B cell (primary cell): ENCODE data around the gene CALHM1. TPM values are rescaled to one million over a fixed set of nuclear protein-coding genes. Genes with fewer than 3 reads are reported as not detected.
"Not testable (repeated sequence)": the region's sequence is repeated elsewhere in the genome, so short reads cannot be mapped to it uniquely, and the experiment has no call there.

ENCODE experiments used
- ATAC-seq: fragments of 200-7000 bp; cut with Tn5 transposase; one replicate; pipeline ENCODE4 v1.10.0; 2021; ENCODE audit warnings: low read depth, mild to moderate bottlenecking, moderate number of reproducible peaks, moderate library complexity
- CTCF ChIA-PET: fragments of 350-600 bp; sonication (Branson Sonifier 250); formaldehyde crosslinking; loops from one replicate; lab custom pipeline; 2021; ENCODE audit warnings: antibody characterized with exemption, inconsistent platforms; lab: Charles Lee
- POLR2A ChIA-PET: fragments of 350-600 bp; sonication (Branson Sonifier 250); formaldehyde crosslinking; loops from one replicate; lab custom pipeline; 2021; ENCODE audit warnings: antibody characterized with exemption; lab: Charles Lee
- DNase-seq: peaks from one replicate; pipeline ENCODE4 v3.0.0; 2013
- H2AFZ ChIP-seq: 2 replicates; pipeline ENCODE4 v1.6.1; 2012; ENCODE audit warnings: mild to moderate bottlenecking, low read depth, low read length; ENCODE audit not compliant: insufficient read depth, poor library complexity, severe bottlenecking
- H3K27ac ChIP-seq, 2 donors: 1 replicate in 1 of 2; 2 replicates in 1 of 2; pipeline ENCODE4 v1.5.1; 2012 to 2013; ENCODE audit warnings: low read length in 2 of 2, mild to moderate bottlenecking in 2 of 2, moderate library complexity in 1 of 2
- H3K27me3 ChIP-seq, 4 experiments: fragments of 200-600 bp in 1 of 4; sonication (generic) in 1 of 4; replicated peaks in 1 of 4; 1 replicate in 2 of 4; 2 replicates in 2 of 4; pipeline versions ENCODE4 v1.6.1 to v1.7.0; 2013 to 2016; ENCODE audit warnings: low read length in 3 of 4, mild to moderate bottlenecking in 2 of 4, mixed read lengths in 1 of 4, moderate library complexity in 1 of 4; ENCODE audit not compliant: insufficient read depth in 4 of 4, control insufficient read depth in 3 of 4; ENCODE audit errors: control extremely low read depth in 1 of 4
- H3K36me3 ChIP-seq, 2 experiments: replicated peaks in 1 of 2; 1 replicate in 1 of 2; 2 replicates in 1 of 2; pipeline versions ENCODE4 v1.6.1 to v1.7.1; 2013; ENCODE audit warnings: low read length in 1 of 2; ENCODE audit not compliant: insufficient read depth in 2 of 2, control insufficient read depth in 1 of 2; ENCODE audit errors: control extremely low read depth in 1 of 2, extremely low read depth in 1 of 2
- H3K4me1 ChIP-seq, 2 donors: fragments of 200-600 bp in 1 of 2; sonication (generic) in 1 of 2; 1 replicate in 1 of 2; 2 replicates in 1 of 2; pipeline versions ENCODE4 v1.5.1 to v1.6.1; 2013 to 2017; ENCODE audit warnings: low read length in 2 of 2; ENCODE audit not compliant: control insufficient read depth in 2 of 2, insufficient read depth in 2 of 2
- H3K4me2 ChIP-seq: replicated peaks from 2 replicates; pipeline ENCODE3; 2012; ENCODE audit warnings: mild to moderate bottlenecking, low read depth, low read length; ENCODE audit not compliant: poor library complexity, severe bottlenecking
- H3K4me3 ChIP-seq, 5 experiments: fragments of 200-600 bp in 1 of 5; sonication (generic) in 1 of 5; 1 replicate in 3 of 5; 2 replicates in 2 of 5; pipeline versions ENCODE4 v1.5.1 to v1.7.0; 2011 to 2016; ENCODE audit warnings: low read length in 4 of 5, mild to moderate bottlenecking in 4 of 5, low read depth in 2 of 5, control low read depth in 1 of 5, moderate library complexity in 1 of 5; ENCODE audit not compliant: insufficient read depth in 1 of 5; ENCODE audit errors: control extremely low read depth in 1 of 5, extremely low read depth in 1 of 5
- H3K79me2 ChIP-seq: fragments of 200-600 bp; sonication (generic); one replicate; pipeline ENCODE4 v1.6.0; 2016; ENCODE audit warnings: low read length; ENCODE audit not compliant: control insufficient read depth, insufficient read depth
- H3K9ac ChIP-seq: fragments of 200-600 bp; sonication (generic); 2 replicates; pipeline ENCODE4 v1.6.1; 2017; ENCODE audit warnings: mild to moderate bottlenecking, low read length, moderate library complexity
- H3K9me3 ChIP-seq, 3 donors: one replicate each; pipeline versions ENCODE4 v1.6.1 to v1.7.1; 2013; ENCODE audit warnings: low read length in 2 of 3; ENCODE audit not compliant: control insufficient read depth in 2 of 3, insufficient read depth in 1 of 3; ENCODE audit errors: control extremely low read depth in 1 of 3
- H4K20me1 ChIP-seq: 2 replicates; pipeline ENCODE4 v1.6.0; 2012; ENCODE audit warnings: mild to moderate bottlenecking, low read length; ENCODE audit not compliant: insufficient read depth, control insufficient read depth, poor library complexity, severe bottlenecking
- H3K27ac Mint-ChIP-seq: one replicate; pipeline ENCODE4 v1.8.0; 2021; ENCODE audit warnings: mixed read lengths
- H3K27me3 Mint-ChIP-seq: one replicate; pipeline ENCODE4 v1.8.0; 2021; ENCODE audit warnings: mixed read lengths
- H3K4me1 Mint-ChIP-seq: one replicate; pipeline ENCODE4 v1.8.0; 2021; ENCODE audit warnings: mixed read lengths
- H3K4me3 Mint-ChIP-seq: one replicate; pipeline ENCODE4 v1.8.0; 2021; ENCODE audit warnings: mixed read lengths
- H3K9me3 Mint-ChIP-seq: one replicate; pipeline ENCODE4 v1.8.0; 2022; ENCODE audit warnings: mixed read lengths; ENCODE audit not compliant: insufficient read depth
- EZH2 ChIP-seq: IDR thresholded peaks from 2 replicates; pipeline ENCODE4 v1.6.1; 2012; ENCODE audit warnings: borderline replicate concordance, low read depth, mild to moderate bottlenecking, moderate library complexity, low read length; ENCODE audit not compliant: insufficient read depth, poor library complexity, severe bottlenecking
- WGBS: methylation state at CpG from one replicate; pipeline ENCODE4 v1.1.5; 2013; ENCODE audit warnings: missing lambda C conversion rate; ENCODE audit not compliant: insufficient coverage; 5-methylcytosine and 5-hydroxymethylcytosine counted together
- intact Hi-C: fragments of 100-400 bp; cut with micrococcal nuclease; formaldehyde crosslinking; loops from one replicate; pipeline ENCODE4 v1.10.0; 2022
- polyA plus RNA-seq: library from polyadenylated mRNA; depleted of rRNA; stranded (reverse); fragments of >200 nt; gene quantifications from 2 replicates; pipeline ENCODE4 v1.2.3, GENCODE V29; 2012
- total RNA-seq, 2 donors: library from RNA; stranded (reverse); fragments of 120-200 nt in 1 of 2; gene quantifications; 1 replicate in 1 of 2; 2 replicates in 1 of 2; pipeline versions ENCODE4 v1.2.3 to v1.2.4, GENCODE V29; 2013 to 2022
- TF ChIP-seq, protein P1 (sequence below): fragments of 200-600 bp; IDR thresholded peaks from one replicate; pipeline ENCODE4 v1.8.0; 2022; ENCODE audit warnings: antibody characterized with exemption, mild to moderate bottlenecking

The CALHM1 gene
- total and polyA plus RNA-seq, 2 donors (not counting 1 experiment from before 2014, with no cell fraction given), result 0.16 to 0.34 TPM

- H3K36me3 ChIP-seq, result peaks cover 6 to 84% of the 10 kb centered on the region in 2 experiments
- not testable (repeated sequence) for H3K4me1 Mint-ChIP-seq, H3K27me3 Mint-ChIP-seq, H3K4me1 ChIP-seq, H3K27me3 ChIP-seq, H3K9me3 ChIP-seq, H2AFZ ChIP-seq, H3K27ac Mint-ChIP-seq, H3K79me2 ChIP-seq, H3K9ac ChIP-seq, H3K4me3 Mint-ChIP-seq, H4K20me1 ChIP-seq, H3K27ac ChIP-seq, H3K9me3 Mint-ChIP-seq, H3K4me3 ChIP-seq, ATAC-seq, DNase-seq, H3K4me2 ChIP-seq
- ChIA-PET CTCF (interaction anchor here (0.6 to 10.5 kb wide), 25 partner anchors 9 to 295 kb away, joined by 3 to 345 read pairs (median 5); partner anchors contain the start of genes CALHM2, CALHM3 and NEURL1), POLR2A (interaction anchor here (0.6 to 1.0 kb wide), 3 partner anchors 36 to 70 kb away, joined by 3 to 13 read pairs (median 4); no protein-coding TSS in a partner anchor)
- TF ChIP-seq, protein P1, sequence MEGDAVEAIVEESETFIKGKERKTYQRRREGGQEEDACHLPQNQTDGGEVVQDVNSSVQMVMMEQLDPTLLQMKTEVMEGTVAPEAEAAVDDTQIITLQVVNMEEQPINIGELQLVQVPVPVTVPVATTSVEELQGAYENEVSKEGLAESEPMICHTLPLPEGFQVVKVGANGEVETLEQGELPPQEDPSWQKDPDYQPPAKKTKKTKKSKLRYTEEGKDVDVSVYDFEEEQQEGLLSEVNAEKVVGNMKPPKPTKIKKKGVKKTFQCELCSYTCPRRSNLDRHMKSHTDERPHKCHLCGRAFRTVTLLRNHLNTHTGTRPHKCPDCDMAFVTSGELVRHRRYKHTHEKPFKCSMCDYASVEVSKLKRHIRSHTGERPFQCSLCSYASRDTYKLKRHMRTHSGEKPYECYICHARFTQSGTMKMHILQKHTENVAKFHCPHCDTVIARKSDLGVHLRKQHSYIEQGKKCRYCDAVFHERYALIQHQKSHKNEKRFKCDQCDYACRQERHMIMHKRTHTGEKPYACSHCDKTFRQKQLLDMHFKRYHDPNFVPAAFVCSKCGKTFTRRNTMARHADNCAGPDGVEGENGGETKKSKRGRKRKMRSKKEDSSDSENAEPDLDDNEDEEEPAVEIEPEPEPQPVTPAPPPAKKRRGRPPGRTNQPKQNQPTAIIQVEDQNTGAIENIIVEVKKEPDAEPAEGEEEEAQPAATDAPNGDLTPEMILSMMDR, result peak; percentile 50
- 90% methylated on average over 3 of the region's 5 CpGs for WGBS
- intact Hi-C loops, result loop anchor here (1.0 to 2.0 kb wide), 2 partner anchors 68 to 176 kb away; no protein-coding TSS in a partner anchor
These were observed 41.6 kb downstream of the CALHM1 start for GRCh38 chr10:103417148-103417469.

DNA sequence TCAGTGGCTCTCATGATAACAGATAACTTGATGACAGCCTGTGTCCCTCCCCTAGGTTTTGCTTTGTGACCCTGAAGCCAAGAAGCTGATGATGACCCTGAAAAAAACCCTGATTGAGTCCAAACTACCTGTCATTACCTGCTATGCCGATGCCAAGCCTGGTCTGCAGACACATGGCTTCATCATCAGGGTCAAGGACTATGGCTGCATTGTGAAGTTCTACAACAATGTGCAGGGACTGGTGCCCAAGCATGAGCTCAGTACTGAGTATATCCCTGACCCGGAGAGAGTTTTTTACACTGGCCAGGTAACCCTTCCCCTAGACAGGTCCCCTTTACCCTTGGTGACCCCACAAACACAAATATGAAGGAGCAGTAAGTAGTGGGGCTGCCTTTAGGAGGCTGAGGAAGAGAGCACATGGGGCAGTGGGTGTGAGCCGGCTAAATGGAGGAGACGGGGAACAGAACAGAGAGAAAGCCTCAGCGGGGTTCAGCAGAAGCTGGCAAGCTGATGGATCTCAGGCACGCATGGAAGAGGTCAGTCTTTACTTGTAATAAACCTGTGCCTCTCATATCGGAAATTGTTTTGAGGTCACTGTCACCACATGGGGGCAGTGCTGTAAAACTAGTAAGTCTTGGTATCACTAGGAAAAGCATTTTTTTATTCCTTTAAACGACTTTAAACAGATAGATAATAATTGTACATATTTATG, 42.1 kb downstream of the CALHM1 start:
- DNase-seq (peak; percentile 76), ATAC-seq (peak; percentile 53)
- no peak overlapping the region for H3K27ac ChIP-seq
- Mint-ChIP-seq H3K27me3 (no peaks in the 10 kb centered on the region), H3K4me1 (no peaks in the 10 kb centered on the region), H3K9me3 (no peaks in the 10 kb centered on the region), H3K4me3 (no peak overlapping the region), H3K27ac (no peak overlapping the region)
- no peak overlapping the region for H3K4me2 ChIP-seq
- CTCF ChIA-PET, result interaction anchor here (0.6 to 10.5 kb wide), 34 partner anchors 9 to 642 kb away, joined by 3 to 345 read pairs (median 4); partner anchors contain the start of genes ATP5MK, CALHM1, CALHM2 and CALHM3
- no peaks in the 10 kb centered on the region for H4K20me1 ChIP-seq
- H3K36me3 ChIP-seq, result peaks cover 8 to 86% of the 10 kb centered on the region in 2 experiments
- H3K27me3 ChIP-seq, result no peaks in the 10 kb centered on the region
- no peaks in the 10 kb centered on the region for H3K4me1 ChIP-seq
- H3K79me2 ChIP-seq, result peaks cover 3% of the 10 kb centered on the region
- 77% methylated on average over 5 of the region's 8 CpGs for WGBS
- intact Hi-C loops, result loop anchor here (1.0 to 2.0 kb wide), 2 partner anchors 69 to 176 kb away; no protein-coding TSS in a partner anchor
- no peak for TF ChIP-seq EZH2
- TF ChIP-seq, protein P1, result peak; percentile 84
- H2AFZ ChIP-seq, result no peak overlapping the region
- H3K9ac ChIP-seq, result no peak overlapping the region
- H3K9me3 ChIP-seq, result no peaks in the 10 kb centered on the region
- POLR2A ChIA-PET, result interaction anchor here (0.6 to 1.0 kb wide), 3 partner anchors 36 to 70 kb away, joined by 3 to 13 read pairs (median 4); no protein-coding TSS in a partner anchor
- H3K4me3 ChIP-seq, result no peak overlapping the region
